PC-3 (cell line): ENCODE data around the gene PPOX.

Experiments used
- CTCF ChIP-seq: fragments of 300-600 bp; sonication (generic); conservative IDR thresholded peaks from 2 replicates; pipeline ENCODE4 v1.5.1; 2017; ENCODE audit warnings: antibody characterized with exemption, low read depth, mild to moderate bottlenecking, low read length
- EZH2 ChIP-seq: fragments of 300-600 bp; sonication (generic); IDR thresholded peaks from one replicate; pipeline ENCODE4 v1.6.1; 2017; ENCODE audit warnings: antibody characterized with exemption, mild to moderate bottlenecking, low read length; ENCODE audit not compliant: unreplicated experiment

GRCh38 chr1:161173711-161174110 is 7.5 kb downstream of the PPOX start:
- TF ChIP-seq EZH2 (no peak), CTCF (no peak)
